ENCODE measurements around the gene KRTAP2-3.
"Not testable (repeated sequence)": the region's sequence is repeated elsewhere in the genome, so short reads cannot be mapped to it uniquely, and the experiment has no call there.

The KRTAP2-3 gene

DNA sequence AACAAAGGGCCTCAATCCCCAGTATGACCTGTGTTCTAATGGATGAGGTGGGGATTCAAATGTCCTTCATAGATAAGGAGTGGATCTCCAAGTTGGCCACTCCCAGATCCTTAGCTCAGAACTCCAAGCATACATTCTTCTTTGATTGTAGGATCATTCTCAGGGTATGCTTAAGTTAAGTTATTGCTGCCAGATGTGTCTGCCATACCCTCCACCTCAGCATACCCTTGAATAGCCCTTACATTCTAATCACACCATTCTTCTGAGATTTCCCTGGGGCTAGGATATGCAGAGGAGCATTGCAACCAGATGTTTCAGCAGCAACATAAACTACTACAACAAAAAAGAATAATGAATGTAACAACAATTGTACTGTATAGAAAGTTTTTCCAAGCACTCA is 7.4 kb upstream of the KRTAP2-3 start:
- no peak overlapping the region for H3K4me3 ChIP-seq (ENCODE audit: low read depth in 1 of 2, low read length in 2 of 2)
- no peak overlapping the region for H3K9ac ChIP-seq (ENCODE audit: low read depth in 1 of 2, low read length in 2 of 2)

GRCh38 chr17:41065829-41066624 is 6.1 kb upstream of the KRTAP2-3 start, which contains the start of gene KRTAP2-4:
KRTAP2-4 (minus strand) TSS chr17:41065879; CDS start chr17:41065845, 34 bp downstream.
- no peaks in the 10 kb centered on the region for H3K9me3 ChIP-seq (ENCODE audit: control insufficient read depth in 1 of 2, low read length in 2 of 2)
- H3K4me3 ChIP-seq (ENCODE audit: low read depth in 1 of 2, low read length in 2 of 2), result no peak within 1 kb of the TSS
- H3K36me3 ChIP-seq (ENCODE audit: control insufficient read depth in 1 of 2, insufficient read depth in 2 of 2, low read length in 2 of 2), result no peaks in the 10 kb centered on the region
- H3K27me3 ChIP-seq (ENCODE audit: control insufficient read depth in 1 of 2, insufficient read depth in 2 of 2, low read length in 2 of 2), result peaks cover 0 to 10% of the 10 kb centered on the region in 2 donors
- H3K27ac ChIP-seq (ENCODE audit: low read depth, low read length), result no peak within 1 kb of the TSS
- no peak within 1 kb of the TSS for H3K9ac ChIP-seq (ENCODE audit: low read depth in 1 of 2, low read length in 2 of 2)
- H3K4me1 ChIP-seq (ENCODE audit: control insufficient read depth in 1 of 2, insufficient read depth in 2 of 2, low read length in 2 of 2), result no peaks in the 10 kb centered on the region

More for the DNA sequence above, 7.4 kb upstream of the KRTAP2-3 start:
- Histone ChIP-seq H3K27ac (ENCODE audit: low read depth, low read length) (no peak overlapping the region), H3K4me1 (ENCODE audit: control insufficient read depth in 1 of 2, insufficient read depth in 2 of 2, low read length in 2 of 2) (no peaks in the 10 kb centered on the region), H3K9me3 (ENCODE audit: control insufficient read depth in 1 of 2, low read length in 2 of 2) (no peaks in the 10 kb centered on the region), H3K27me3 (ENCODE audit: control insufficient read depth in 1 of 2, insufficient read depth in 2 of 2, low read length in 2 of 2) (peaks cover 0 to 5% of the 10 kb centered on the region in 2 donors), H3K36me3 (ENCODE audit: control insufficient read depth in 1 of 2, insufficient read depth in 2 of 2, low read length in 2 of 2) (no peaks in the 10 kb centered on the region)

DNA sequence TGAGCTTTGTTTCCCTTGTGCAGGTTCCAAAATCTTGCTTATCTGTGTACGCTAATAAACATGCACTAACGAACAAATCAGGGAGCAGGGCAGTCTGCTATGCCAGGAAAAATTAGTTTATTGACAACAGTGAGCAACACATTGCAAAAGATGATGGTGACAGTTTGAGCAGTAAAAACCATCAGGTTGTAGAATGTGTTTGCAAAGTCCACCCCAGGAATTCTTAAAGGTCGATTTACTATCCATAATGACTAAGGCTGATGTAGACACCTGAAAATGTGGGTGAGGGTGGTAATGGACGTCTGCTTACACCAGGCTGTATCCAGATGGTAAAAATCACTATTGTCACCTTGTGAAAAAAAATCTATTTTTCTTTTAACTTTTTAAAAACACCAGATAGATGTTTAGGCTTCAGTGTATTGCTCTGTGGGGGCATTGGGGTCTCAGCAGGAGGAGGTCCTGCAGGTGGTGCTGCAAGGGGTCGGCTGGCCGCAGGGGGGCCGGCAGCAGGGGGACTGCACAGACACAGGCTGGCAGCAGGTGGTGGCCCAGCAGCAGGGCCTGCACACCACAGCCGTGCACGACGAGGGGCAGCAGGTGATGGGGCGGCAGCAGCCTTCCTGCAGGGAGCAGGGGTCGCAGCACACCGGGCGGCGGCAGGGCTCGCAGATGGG is 5.2 kb upstream of the KRTAP2-3 start:
- H3K27ac ChIP-seq (ENCODE audit: low read depth, low read length); H3K36me3 ChIP-seq (ENCODE audit: control insufficient read depth in 1 of 2, insufficient read depth in 2 of 2, low read length in 2 of 2); H3K9ac ChIP-seq (ENCODE audit: low read depth in 1 of 2, low read length in 2 of 2): not testable (repeated sequence)

DNA sequence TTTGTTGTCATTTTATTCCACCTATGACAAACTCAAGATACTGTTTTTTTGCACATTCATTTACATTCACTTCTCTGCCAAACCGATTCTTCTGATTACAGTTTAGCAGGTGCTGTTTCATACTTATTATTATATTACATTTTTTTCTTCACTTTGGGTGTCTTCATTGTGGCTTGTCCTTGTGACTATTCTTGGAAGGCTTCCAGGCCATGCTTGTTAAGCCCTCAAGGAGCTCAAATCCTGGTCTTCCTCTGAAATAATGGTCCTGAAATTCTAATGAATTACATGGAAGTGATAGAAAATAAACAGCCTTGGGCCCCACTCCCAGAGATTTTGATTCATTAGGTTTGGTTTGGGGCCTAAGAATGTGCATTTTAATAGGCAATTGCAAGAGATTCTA is 4.4 kb upstream of the KRTAP2-3 start:
- Histone ChIP-seq H3K4me1 (ENCODE audit: control insufficient read depth in 1 of 2, insufficient read depth in 2 of 2, low read length in 2 of 2) (no peaks in the 10 kb centered on the region), H3K27me3 (ENCODE audit: control insufficient read depth in 1 of 2, insufficient read depth in 2 of 2, low read length in 2 of 2) (peaks cover 0 to 17% of the 10 kb centered on the region in 2 donors), H3K27ac (ENCODE audit: low read depth, low read length) (no peak overlapping the region), H3K9ac (ENCODE audit: low read depth in 1 of 2, low read length in 2 of 2) (no peak overlapping the region), H3K4me3 (ENCODE audit: low read depth in 1 of 2, low read length in 2 of 2) (no peak overlapping the region), H3K36me3 (ENCODE audit: control insufficient read depth in 1 of 2, insufficient read depth in 2 of 2, low read length in 2 of 2) (no peaks in the 10 kb centered on the region), H3K9me3 (ENCODE audit: control insufficient read depth in 1 of 2, low read length in 2 of 2) (no peaks in the 10 kb centered on the region)

More for the DNA sequence above, 5.2 kb upstream of the KRTAP2-3 start:
- not testable (repeated sequence) for H3K4me3 ChIP-seq (ENCODE audit: low read depth in 1 of 2, low read length in 2 of 2); H3K4me1 ChIP-seq (ENCODE audit: control insufficient read depth in 1 of 2, insufficient read depth in 2 of 2, low read length in 2 of 2); H3K9me3 ChIP-seq (ENCODE audit: control insufficient read depth in 1 of 2, low read length in 2 of 2)
- peaks cover 0 to 17% of the 10 kb centered on the region in 2 donors for H3K27me3 ChIP-seq (ENCODE audit: control insufficient read depth in 1 of 2, insufficient read depth in 2 of 2, low read length in 2 of 2)

DNA sequence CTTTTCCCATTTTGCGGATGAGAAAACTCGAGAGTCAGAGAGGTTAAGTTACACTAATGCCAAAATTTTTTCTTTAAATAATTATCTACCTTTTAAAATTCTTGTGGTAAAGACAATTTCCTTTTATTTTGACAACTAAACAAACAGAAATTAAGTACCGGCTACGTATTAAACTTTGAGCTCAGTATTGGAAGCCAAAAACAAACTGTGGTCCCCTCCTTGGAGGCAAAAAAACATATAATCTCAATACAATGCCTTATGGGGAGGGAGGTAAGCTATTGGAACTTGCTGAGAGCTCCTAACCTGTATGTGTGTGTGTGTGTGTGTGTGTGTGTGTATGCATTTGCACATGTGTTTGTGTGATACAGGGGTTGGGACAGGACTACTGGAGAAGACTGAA is 3.5 kb upstream of the KRTAP2-3 start:
- H3K4me1 ChIP-seq (ENCODE audit: control insufficient read depth in 1 of 2, insufficient read depth in 2 of 2, low read length in 2 of 2), result no peaks in the 10 kb centered on the region
- no peak overlapping the region for H3K27ac ChIP-seq (ENCODE audit: low read depth, low read length)
- peaks cover 0 to 23% of the 10 kb centered on the region in 2 donors for H3K27me3 ChIP-seq (ENCODE audit: control insufficient read depth in 1 of 2, insufficient read depth in 2 of 2, low read length in 2 of 2)
- no peaks in the 10 kb centered on the region for H3K9me3 ChIP-seq (ENCODE audit: control insufficient read depth in 1 of 2, low read length in 2 of 2)
- no peak overlapping the region for H3K9ac ChIP-seq (ENCODE audit: low read depth in 1 of 2, low read length in 2 of 2)
- H3K36me3 ChIP-seq (ENCODE audit: control insufficient read depth in 1 of 2, insufficient read depth in 2 of 2, low read length in 2 of 2), result no peaks in the 10 kb centered on the region
- H3K4me3 ChIP-seq (ENCODE audit: low read depth in 1 of 2, low read length in 2 of 2), result no peak overlapping the region

- no peak overlapping the region for H3K9ac ChIP-seq (ENCODE audit: low read depth in 1 of 2, low read length in 2 of 2)
- no peak overlapping the region for H3K27ac ChIP-seq (ENCODE audit: low read depth, low read length)
- H3K4me3 ChIP-seq (ENCODE audit: low read depth in 1 of 2, low read length in 2 of 2), result no peak overlapping the region
- H3K4me1 ChIP-seq (ENCODE audit: control insufficient read depth in 1 of 2, insufficient read depth in 2 of 2, low read length in 2 of 2), result no peaks in the 10 kb centered on the region
- peaks cover 0 to 4% of the 10 kb centered on the region in 2 donors for H3K9me3 ChIP-seq (ENCODE audit: control insufficient read depth in 1 of 2, low read length in 2 of 2)
- H3K36me3 ChIP-seq (ENCODE audit: control insufficient read depth in 1 of 2, insufficient read depth in 2 of 2, low read length in 2 of 2), result no peaks in the 10 kb centered on the region
- H3K27me3 ChIP-seq (ENCODE audit: control insufficient read depth in 1 of 2, insufficient read depth in 2 of 2, low read length in 2 of 2), result peaks cover 0 to 25% of the 10 kb centered on the region in 2 donors
Observed at GRCh38 chr17:41061964-41062363, 2.0 kb upstream of the KRTAP2-3 start.

GRCh38 chr17:41059276-41060051 is 450 bp downstream of the KRTAP2-3 start:
- H3K27ac ChIP-seq (ENCODE audit: low read depth, low read length); H3K36me3 ChIP-seq (ENCODE audit: control insufficient read depth in 1 of 2, insufficient read depth in 2 of 2, low read length in 2 of 2); H3K9me3 ChIP-seq (ENCODE audit: control insufficient read depth in 1 of 2, low read length in 2 of 2); H3K4me3 ChIP-seq (ENCODE audit: low read depth in 1 of 2, low read length in 2 of 2); H3K4me1 ChIP-seq (ENCODE audit: control insufficient read depth in 1 of 2, insufficient read depth in 2 of 2, low read length in 2 of 2); H3K9ac ChIP-seq (ENCODE audit: low read depth in 1 of 2, low read length in 2 of 2): not testable (repeated sequence)
- peaks cover 0 to 25% of the 10 kb centered on the region in 2 donors for H3K27me3 ChIP-seq (ENCODE audit: control insufficient read depth in 1 of 2, insufficient read depth in 2 of 2, low read length in 2 of 2)

- Histone ChIP-seq H3K9me3 (ENCODE audit: control insufficient read depth in 1 of 2, low read length in 2 of 2) (peaks cover 0 to 4% of the 10 kb centered on the region in 2 donors), H3K36me3 (ENCODE audit: control insufficient read depth in 1 of 2, insufficient read depth in 2 of 2, low read length in 2 of 2) (no peaks in the 10 kb centered on the region), H3K4me1 (ENCODE audit: control insufficient read depth in 1 of 2, insufficient read depth in 2 of 2, low read length in 2 of 2) (no peaks in the 10 kb centered on the region), H3K27ac (ENCODE audit: low read depth, low read length) (no peak overlapping the region), H3K4me3 (ENCODE audit: low read depth in 1 of 2, low read length in 2 of 2) (no peak overlapping the region), H3K27me3 (ENCODE audit: control insufficient read depth in 1 of 2, insufficient read depth in 2 of 2, low read length in 2 of 2) (peaks cover 0 to 25% of the 10 kb centered on the region in 2 donors), H3K9ac (ENCODE audit: low read depth in 1 of 2, low read length in 2 of 2) (no peak overlapping the region)
Observed at GRCh38 chr17:41058741-41059140, 1.2 kb downstream of the KRTAP2-3 start.

DNA sequence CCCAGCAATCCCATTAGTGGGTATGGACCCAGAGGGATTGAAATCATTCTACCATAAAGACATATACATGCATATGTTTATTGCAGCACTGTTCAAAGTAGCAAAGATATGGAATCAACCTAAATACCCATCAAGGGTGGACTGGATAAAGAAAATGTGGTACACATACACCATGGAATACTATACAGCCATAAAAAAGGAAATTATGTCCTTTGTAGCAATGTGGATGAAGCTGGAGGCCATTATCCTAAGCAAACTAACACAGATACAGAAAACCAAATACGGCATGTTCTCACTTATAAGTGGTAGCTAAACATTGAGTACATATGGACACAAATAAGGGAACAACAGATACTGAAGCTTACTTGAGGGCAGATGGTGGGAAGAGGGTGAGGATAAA is 2.4 kb downstream of the KRTAP2-3 start:
- H3K27me3 ChIP-seq (ENCODE audit: control insufficient read depth in 1 of 2, insufficient read depth in 2 of 2, low read length in 2 of 2), result peaks cover 0 to 23% of the 10 kb centered on the region in 2 donors
- H3K4me1 ChIP-seq (ENCODE audit: control insufficient read depth in 1 of 2, insufficient read depth in 2 of 2, low read length in 2 of 2), result no peaks in the 10 kb centered on the region
- H3K9ac ChIP-seq (ENCODE audit: low read depth in 1 of 2, low read length in 2 of 2), result no peak overlapping the region
- H3K9me3 ChIP-seq (ENCODE audit: control insufficient read depth in 1 of 2, low read length in 2 of 2), result peaks cover 0 to 4% of the 10 kb centered on the region in 2 donors
- no peaks in the 10 kb centered on the region for H3K36me3 ChIP-seq (ENCODE audit: control insufficient read depth in 1 of 2, insufficient read depth in 2 of 2, low read length in 2 of 2)
- no peak overlapping the region for H3K4me3 ChIP-seq (ENCODE audit: low read depth in 1 of 2, low read length in 2 of 2)
- H3K27ac ChIP-seq (ENCODE audit: low read depth, low read length), result no peak overlapping the region

DNA sequence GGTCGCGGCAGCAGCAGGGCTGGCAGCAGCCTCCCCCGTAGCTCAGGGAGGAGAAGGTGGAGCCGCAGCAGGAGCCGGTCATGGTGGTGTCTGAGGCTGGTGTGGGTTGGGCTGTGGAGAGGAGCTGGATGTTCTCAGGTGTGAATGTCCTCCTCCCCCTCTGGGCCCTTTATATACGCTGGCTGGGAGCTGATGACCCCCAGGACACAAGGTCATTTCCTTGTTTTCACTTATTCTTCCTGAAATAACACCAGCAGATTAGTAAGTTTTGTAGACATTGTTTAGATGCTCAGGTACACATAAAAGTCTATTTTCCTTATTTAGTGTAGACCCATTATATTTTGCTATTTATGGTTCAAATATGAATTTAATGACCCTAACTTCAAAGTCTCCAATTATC is 4.8 kb downstream of the KRTAP2-3 start, which contains the start of gene KRTAP2-2:
TSS of gene KRTAP2-2 (minus strand) at position 101 of the 400 bp plus-strand sequence. CDS start at position 82, 19 bp downstream.
- H3K36me3 ChIP-seq (ENCODE audit: control insufficient read depth in 1 of 2, insufficient read depth in 2 of 2, low read length in 2 of 2); H3K4me3 ChIP-seq (ENCODE audit: low read depth in 1 of 2, low read length in 2 of 2); H3K27ac ChIP-seq (ENCODE audit: low read depth, low read length); H3K9me3 ChIP-seq (ENCODE audit: control insufficient read depth in 1 of 2, low read length in 2 of 2); H3K9ac ChIP-seq (ENCODE audit: low read depth in 1 of 2, low read length in 2 of 2); H3K4me1 ChIP-seq (ENCODE audit: control insufficient read depth in 1 of 2, insufficient read depth in 2 of 2, low read length in 2 of 2): not testable (repeated sequence)
- peaks cover 0 to 11% of the 10 kb centered on the region in 2 donors for H3K27me3 ChIP-seq (ENCODE audit: control insufficient read depth in 1 of 2, insufficient read depth in 2 of 2, low read length in 2 of 2)
